H1 (cell line): Measurements from ENCODE around the gene LFNG. TPM values are rescaled to one million over a fixed set of nuclear protein-coding genes. Genes with fewer than 3 reads are reported as not detected.

Experiments used
- CTCF ChIA-PET: fragments of 300-600 bp; sonication (Branson Sonifier 250); formaldehyde crosslinking; loops from one replicate; lab custom pipeline; 2021; ENCODE audit not compliant: partially characterized antibody; lab: Charles Lee
- POLR2A ChIA-PET: fragments of 300-600 bp; sonication (Branson Sonifier 250); formaldehyde crosslinking; loops from one replicate; lab custom pipeline; 2021; ENCODE audit warnings: inconsistent platforms; ENCODE audit not compliant: partially characterized antibody; lab: Charles Lee
- DNase-seq, 2 experiments: peaks; one replicate each; pipeline versions ENCODE4 v3.0.0 to v3.0.0-alpha.2; 2010 to 2022; ENCODE audit warnings: low spot score in 2 of 2, low read depth in 1 of 2, mixed read lengths in 1 of 2
- FAIRE-seq: peaks from 2 replicates; lab custom pipeline; 2011; peaks lifted over from hg19 to GRCh38; lab: Jason Lieb, UNC
- H2AFZ ChIP-seq: 2 replicates; pipeline ENCODE4 v1.8.1; 2012; ENCODE audit warnings: low read length, inconsistent platforms
- H2AK5ac ChIP-seq: 2 replicates; pipeline ENCODE4 v1.6.1; 2013; ENCODE audit warnings: low read depth, low read length
- H2BK120ac ChIP-seq: replicated peaks from 2 replicates; pipeline ENCODE3; 2013; ENCODE audit warnings: low read depth, low read length, inconsistent platforms
- H2BK12ac ChIP-seq: 2 replicates; pipeline ENCODE4 v1.6.1; 2013; ENCODE audit warnings: low read depth, low read length
- H2BK15ac ChIP-seq: 2 replicates; pipeline ENCODE4 v1.6.1; 2013; ENCODE audit warnings: low read length
- H2BK20ac ChIP-seq: 2 replicates; pipeline ENCODE4 v1.6.1; 2013; ENCODE audit warnings: low read length
- H2BK5ac ChIP-seq: 2 replicates; pipeline ENCODE4 v1.6.1; 2013; ENCODE audit warnings: low read depth, low read length
- H3K14ac ChIP-seq: 2 replicates; pipeline ENCODE4 v1.6.1; 2013; ENCODE audit warnings: inconsistent platforms; ENCODE audit not compliant: insufficient read length
- H3K18ac ChIP-seq: 2 replicates; pipeline ENCODE4 v1.6.1; 2013; ENCODE audit warnings: low read length; ENCODE audit errors: extremely low read depth
- H3K23ac ChIP-seq: 2 replicates; pipeline ENCODE4 v1.6.1; 2013; ENCODE audit warnings: inconsistent platforms; ENCODE audit not compliant: insufficient read length
- H3K23me2 ChIP-seq: 2 replicates; pipeline ENCODE4 v1.6.1; 2013; ENCODE audit warnings: low read depth, low read length
- H3K27ac ChIP-seq: 2 replicates; pipeline ENCODE4 v1.6.1; 2011; ENCODE audit warnings: low read depth, low read length, inconsistent platforms
- H3K27me3 ChIP-seq, 4 experiments: replicated peaks in 1 of 4; 1 replicate in 1 of 4; 2 replicates in 3 of 4; pipeline versions ENCODE4 v1.6.1 to v1.8.1; 2011 to 2013; ENCODE audit warnings: low read length in 3 of 4, mild to moderate bottlenecking in 3 of 4, inconsistent platforms in 2 of 4, mixed read lengths in 2 of 4, moderate library complexity in 1 of 4; ENCODE audit not compliant: control insufficient read depth in 3 of 4, insufficient read depth in 3 of 4; ENCODE audit errors: extremely low read depth in 1 of 4
- H3K36me3 ChIP-seq, 4 experiments: 2 replicates each; pipeline versions ENCODE4 v1.6.1 to v1.8.1; 2011 to 2013; ENCODE audit warnings: mild to moderate bottlenecking in 4 of 4, low read length in 3 of 4, moderate library complexity in 2 of 4, control low read depth in 1 of 4, inconsistent platforms in 1 of 4; ENCODE audit not compliant: insufficient read depth in 4 of 4, control insufficient read depth in 2 of 4
- H3K4ac ChIP-seq: replicated peaks from 2 replicates; pipeline ENCODE3; 2013; ENCODE audit warnings: low read length, low read depth, mixed read lengths, inconsistent platforms; ENCODE audit not compliant: insufficient read length
- H3K4me1 ChIP-seq, 4 experiments: replicated peaks in 1 of 4; 1 replicate in 1 of 4; 2 replicates in 3 of 4; pipeline versions ENCODE4 v1.6.1 to v1.8.1; 2011 to 2013; ENCODE audit warnings: low read length in 3 of 4, inconsistent platforms in 2 of 4, mixed read lengths in 1 of 4; ENCODE audit not compliant: insufficient read depth in 4 of 4, control insufficient read depth in 3 of 4
- H3K4me2 ChIP-seq, 2 experiments: 2 replicates each; pipeline versions ENCODE4 v1.6.1 to v1.8.1; 2011 to 2013; ENCODE audit warnings: low read depth in 2 of 2, low read length in 2 of 2, control low read depth in 1 of 2, inconsistent platforms in 1 of 2, mild to moderate bottlenecking in 1 of 2; ENCODE audit not compliant: insufficient read depth in 1 of 2
- H3K4me3 ChIP-seq, 4 experiments: fragments of 200-600, 300-600 bp in 1 of 4; sonication (generic), shearing (Covaris generic), sonication (Bioruptor Twin) in 1 of 4; 2 replicates each; pipeline versions ENCODE4 v1.5.1 to v1.8.1; 2011 to 2016; ENCODE audit warnings: low read length in 4 of 4, low read depth in 3 of 4, control low read depth in 2 of 4, inconsistent platforms in 2 of 4, mild to moderate bottlenecking in 2 of 4, mixed read lengths in 1 of 4, moderate library complexity in 1 of 4; ENCODE audit not compliant: insufficient read depth in 2 of 4; ENCODE audit errors: extremely low read depth in 1 of 4
- H3K56ac ChIP-seq: replicated peaks from 2 replicates; pipeline ENCODE3; 2013; ENCODE audit warnings: low read depth, mild to moderate bottlenecking, mixed read lengths, low read length, inconsistent platforms; ENCODE audit not compliant: insufficient read length
- H3K79me1 ChIP-seq: 2 replicates; pipeline ENCODE4 v1.6.1; 2013; ENCODE audit warnings: low read depth, low read length, control low read depth
- H3K79me2 ChIP-seq, 2 experiments: 2 replicates each; pipeline versions ENCODE4 v1.6.1 to v1.8.1; 2012 to 2013; ENCODE audit warnings: low read length in 2 of 2, mild to moderate bottlenecking in 2 of 2, inconsistent platforms in 1 of 2; ENCODE audit not compliant: insufficient read depth in 2 of 2, control insufficient read depth in 1 of 2
- H3K9ac ChIP-seq, 4 experiments: replicated peaks in 1 of 4; 1 replicate in 1 of 4; 2 replicates in 3 of 4; pipeline versions ENCODE4 v1.6.1 to v1.8.1; 2011 to 2013; ENCODE audit warnings: low read depth in 3 of 4, low read length in 3 of 4, control low read depth in 2 of 4, mild to moderate bottlenecking in 2 of 4, moderate library complexity in 2 of 4, inconsistent platforms in 1 of 4; ENCODE audit errors: extremely low read depth in 1 of 4
- H3K9me3 ChIP-seq, 2 experiments: 2 replicates each; pipeline versions ENCODE4 v1.6.1 to v1.8.1; 2012 to 2013; ENCODE audit warnings: mild to moderate bottlenecking in 2 of 2, moderate library complexity in 2 of 2, control low read depth in 1 of 2, inconsistent platforms in 1 of 2, low read depth in 1 of 2, low read length in 1 of 2, mixed read lengths in 1 of 2; ENCODE audit not compliant: insufficient read depth in 2 of 2
- H4K20me1 ChIP-seq, 2 experiments: replicated peaks in 1 of 2; 2 replicates each; pipeline versions ENCODE3 to v1.8.1; 2011 to 2013; ENCODE audit warnings: inconsistent platforms in 2 of 2, low read length in 2 of 2, mild to moderate bottlenecking in 1 of 2; ENCODE audit not compliant: insufficient read depth in 2 of 2, control insufficient read depth in 1 of 2
- H4K5ac ChIP-seq: 2 replicates; pipeline ENCODE4 v1.6.1; 2013; ENCODE audit warnings: low read length, low read depth, mixed read lengths, inconsistent platforms; ENCODE audit not compliant: insufficient read length
- H4K8ac ChIP-seq: 2 replicates; pipeline ENCODE4 v1.8.0; 2013; ENCODE audit warnings: mild to moderate bottlenecking, moderate library complexity, low read length, inconsistent platforms; ENCODE audit not compliant: insufficient read depth; ENCODE audit errors: extremely low read depth
- H4K91ac ChIP-seq: replicated peaks from 2 replicates; pipeline ENCODE3; 2013; ENCODE audit warnings: low read length, mixed read lengths, inconsistent platforms; ENCODE audit not compliant: insufficient read length
- CREB1 ChIP-seq: IDR thresholded peaks from 2 replicates; pipeline ENCODE4 v1.6.1; 2012; ENCODE audit warnings: inconsistent platforms
- CTBP2 ChIP-seq: IDR thresholded peaks from 2 replicates; pipeline ENCODE4 v1.7.0; 2011; ENCODE audit warnings: borderline replicate concordance, mild to moderate bottlenecking, moderate library complexity, mixed read lengths, low read length; ENCODE audit not compliant: insufficient read depth, insufficient read length
- GABPA ChIP-seq: IDR thresholded peaks from 2 replicates; pipeline ENCODE4 v1.6.1; 2011; ENCODE audit warnings: mild to moderate bottlenecking, low read length, moderate library complexity, borderline replicate concordance; ENCODE audit not compliant: insufficient read depth
- HDAC6 ChIP-seq: IDR thresholded peaks from one replicate; pipeline ENCODE4 v1.7.1; 2012; ENCODE audit warnings: low read depth, mild to moderate bottlenecking, inconsistent platforms, low read length, moderate library complexity
- MAFK ChIP-seq: IDR thresholded peaks from 2 replicates; pipeline ENCODE4 v1.6.1; 2012; ENCODE audit warnings: low read depth, mild to moderate bottlenecking, improper control_type of control experiment, low read length
- POLR2A ChIP-seq, 2 experiments: IDR thresholded peaks; 1 replicate in 1 of 2; 2 replicates in 1 of 2; pipeline ENCODE4 v1.6.1; 2011; ENCODE audit warnings: low read depth in 2 of 2, low read length in 2 of 2, mild to moderate bottlenecking in 2 of 2; ENCODE audit errors: control extremely low read depth in 1 of 2
- POU5F1 ChIP-seq: IDR thresholded peaks from 2 replicates; pipeline ENCODE4 v1.6.1; 2011; ENCODE audit warnings: low read depth, mild to moderate bottlenecking, low read length, moderate library complexity
- RAD21 ChIP-seq, 2 experiments: IDR thresholded peaks in 1 of 2; conservative IDR thresholded peaks in 1 of 2; 2 replicates each; pipeline ENCODE4 v1.6.1; 2011; ENCODE audit warnings: low read depth in 2 of 2, low read length in 2 of 2, improper control_type of control experiment in 1 of 2, inconsistent platforms in 1 of 2, mild to moderate bottlenecking in 1 of 2, moderate library complexity in 1 of 2
- SP1 ChIP-seq: IDR thresholded peaks from 2 replicates; pipeline ENCODE4 v1.6.1; 2011; ENCODE audit warnings: low read depth, low read length
- SUZ12 ChIP-seq: fragments of 200-600 bp; sonication (generic); IDR thresholded peaks from 2 replicates; pipeline ENCODE4 v1.6.1; 2012; ENCODE audit warnings: mild to moderate bottlenecking, inconsistent platforms, low read length, moderate library complexity, mixed read lengths
- WGBS, 2 experiments: shearing (Covaris generic) in 1 of 2; methylation state at CpG; one replicate each; pipeline versions ENCODE4 v1.1.6 to v1.1.7; 2013 to 2015; ENCODE audit warnings: low lambda C conversion rate in 2 of 2, mixed read lengths in 2 of 2, inconsistent platforms in 1 of 2, low coverage in 1 of 2, missing lambda C conversion rate in 1 of 2; ENCODE audit not compliant: insufficient replicate concordance in 2 of 2, insufficient coverage in 1 of 2, insufficient read length in 1 of 2; ENCODE audit errors: extremely low coverage in 1 of 2, missing lambda C conversion rate in 1 of 2; 5-methylcytosine and 5-hydroxymethylcytosine counted together
- polyA plus RNA-seq, 7 experiments: library from polyadenylated mRNA; depleted of rRNA in 3 of 7; stranded (reverse) in 5 of 7; unstranded in 2 of 7; fragments of >200 nt in 5 of 7; fragments of 200-250 nt in 2 of 7; gene quantifications; 1 replicate in 5 of 7; 2 replicates in 1 of 7; 4 replicates in 1 of 7; pipeline versions ENCODE4 v1.2.1 to v1.2.3, GENCODE V29; 2011 to 2013; ENCODE audit warnings: missing spikeins in 2 of 7, mixed read lengths in 2 of 7
- total RNA-seq: library from RNA; stranded (reverse); fragmentation: NEBNext Ultra II Directional; extraction: Animal tissue kit (Norgen Biotek cat#: 25700); gene quantifications from 2 replicates; pipeline ENCODE4 v1.2.1, GENCODE V29; 2021

LFNG gene
- total and polyA plus RNA-seq, 2 of the 8 experiments (the other 6 are each of a cell fraction or from before 2014, with no cell fraction given), result 31.6 to 35.6 TPM

DNA sequence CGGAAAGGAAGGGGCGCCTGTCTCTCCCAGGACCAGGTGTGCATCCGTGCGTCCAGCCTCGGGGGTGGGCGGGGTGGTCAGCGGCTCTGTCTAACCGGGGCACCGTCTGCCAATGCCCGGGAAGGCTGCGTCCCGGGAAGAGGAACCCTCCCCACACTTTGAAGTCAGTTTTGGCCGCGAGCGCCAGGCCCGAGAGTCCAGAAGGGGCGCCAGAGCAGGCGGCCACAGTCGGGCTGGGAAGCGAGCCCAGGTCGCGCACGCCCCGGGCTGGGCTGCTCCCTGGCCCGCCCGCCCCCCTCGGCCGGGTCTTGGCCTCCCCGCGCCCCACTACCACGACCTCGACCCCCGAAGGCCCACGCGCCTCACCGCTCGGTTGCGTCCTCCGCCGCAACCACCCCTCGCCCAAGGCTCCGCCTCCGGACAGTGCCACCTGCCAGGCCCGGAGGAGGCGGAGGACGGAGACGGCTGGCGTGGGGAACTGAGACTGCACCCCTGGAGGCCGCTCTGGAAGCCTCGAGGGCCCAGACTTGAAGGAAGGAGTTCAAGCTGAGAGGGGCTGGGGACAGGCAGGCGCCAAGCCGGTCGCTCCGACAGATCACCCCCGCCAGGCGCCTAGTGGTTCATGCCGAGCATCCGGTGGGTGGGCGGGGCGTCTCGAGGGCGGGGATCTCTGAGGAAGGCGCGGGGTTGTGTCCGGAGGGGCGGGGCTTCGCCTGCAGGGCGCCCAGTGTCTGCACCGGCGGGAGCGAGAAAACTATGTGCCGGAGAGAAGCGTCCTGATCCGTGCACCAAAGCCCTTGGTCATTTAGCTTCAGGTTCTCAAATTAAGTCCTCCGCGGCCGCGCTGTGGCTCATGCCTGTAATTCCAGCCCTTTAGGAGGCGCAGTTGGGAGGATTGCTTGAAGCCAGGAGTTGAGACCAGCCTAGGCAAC is 35.8 kb downstream of the LFNG start, which contains the start of gene BRAT1:
BRAT1 (minus strand) TSS at position 404 of the 932 bp plus-strand sequence. CDS start 1,093 bp downstream, outside the sequence.
- 0 out of 2 replicates have a peak within 1 kb of the TSS, but pooled peaks have one; percentile 16 for H2BK15ac ChIP-seq
- H3K27ac ChIP-seq, result peak within 1 kb of the TSS; percentile 100
- WGBS, 2 experiments, result 2% methylated on average over 44 of the region's 79 CpGs; no CpG with 5 or more reads in 1 of the 2 experiments
- peak within 1 kb of the TSS; percentile 100 for H2BK5ac ChIP-seq
- peak within 1 kb of the TSS; percentile 99 for H3K56ac ChIP-seq
- peak within 1 kb of the TSS; percentile 96 for H2BK120ac ChIP-seq
- H2AFZ ChIP-seq, result peak within 1 kb of the TSS; percentile 100
- no peaks in the 10 kb centered on the region for H3K27me3 ChIP-seq
- peaks cover 4 to 10% of the 10 kb centered on the region in 2 experiments for H4K20me1 ChIP-seq
- H3K23ac ChIP-seq, result no peak within 1 kb of the TSS
- H3K36me3 ChIP-seq, result peaks cover 0 to 4% (median 0%) of the 10 kb centered on the region in 4 experiments; a peak in 4 of 8 replicates
- H2AK5ac ChIP-seq, result no peak within 1 kb of the TSS; the same call in 1 of the 2 replicates
- peak within 1 kb of the TSS; percentile 59 to 98 for H3K4me2 ChIP-seq
- ChIA-PET CTCF (interaction anchor here (0.6 to 1.3 kb wide), 12 partner anchors 10 to 1112 kb away, joined by 3 to 7 read pairs (median 4); no protein-coding TSS in a partner anchor), POLR2A (interaction anchor here (0.6 to 1.3 kb wide), 10 partner anchors 9 to 174 kb away, joined by 3 to 5 read pairs (median 3); partner anchors contain the start of gene TTYH3)
- no peaks in the 10 kb centered on the region for H3K9me3 ChIP-seq
- 0 out of 2 replicates have a peak within 1 kb of the TSS, but pooled peaks have one; percentile 80 for H2BK20ac ChIP-seq
- H3K14ac ChIP-seq, result no peak within 1 kb of the TSS
- peak within 1 kb of the TSS; percentile 99 for H3K18ac ChIP-seq
- no peak for FAIRE-seq
- peak within 1 kb of the TSS; percentile 30 to 79 (median 78) for H3K4me3 ChIP-seq
- H4K8ac ChIP-seq, result peak within 1 kb of the TSS; percentile 100; the same call in 1 of the 2 replicates
- H3K9ac ChIP-seq, result peak within 1 kb of the TSS; percentile 86 to 99 (median 97)
- H2BK12ac ChIP-seq, result peak within 1 kb of the TSS; percentile 92
- peak within 1 kb of the TSS; percentile 100 for H4K91ac ChIP-seq
- no peak within 1 kb of the TSS for H3K4ac ChIP-seq
- peaks cover 4 to 15% (median 6%) of the 10 kb centered on the region in 4 experiments for H3K4me1 ChIP-seq
- peaks cover 0 to 21% of the 10 kb centered on the region in 2 experiments; a peak in 1 of 4 replicates for H3K79me2 ChIP-seq
- peaks cover 8% of the 10 kb centered on the region; the same call in 1 of the 2 replicates for H3K23me2 ChIP-seq
- peak; percentile 90 to 98 for DNase-seq
- H4K5ac ChIP-seq, result peak within 1 kb of the TSS; percentile 99
- no peaks in the 10 kb centered on the region for H3K79me1 ChIP-seq
- TF ChIP-seq HDAC6, result no peak
- TF ChIP-seq GABPA, result peak; percentile 62; the same call in 1 of the 2 replicates
- TF ChIP-seq CREB1, result no peak; the same call in 1 of the 2 replicates
- TF ChIP-seq MAFK, result no peak
- peak in 1 of 2 experiments; percentile 76; a peak in 2 of 3 replicates for TF ChIP-seq POLR2A (IDR thresholded peaks at IDR 0.05; ENCODE audit: control extremely low read depth in 1 of 2, low read depth in 2 of 2, low read length in 2 of 2)
- TF ChIP-seq RAD21 (IDR thresholded peaks at IDR 0.05 in 1 of 2, conservative IDR thresholded peaks at IDR 0.05 in 1 of 2; ENCODE audit: low read depth in 2 of 2, low read length in 2 of 2), result peak; percentile 10 to 39; a peak in 3 of 4 replicates
- TF ChIP-seq CTBP2, result no peak
- no peak for TF ChIP-seq SUZ12
- no peak; the same call in 1 of the 2 replicates for TF ChIP-seq SP1
- no peak for TF ChIP-seq POU5F1
